H9 (cell line): ENCODE results near the gene OR4X1. TPM values are rescaled to one million over a fixed set of nuclear protein-coding genes. Genes with fewer than 3 reads are reported as not detected.

Experiments
- total RNA-seq: library from RNA; stranded (reverse); gene quantifications from 2 replicates; pipeline ENCODE4 v1.2.1, GENCODE V29; 2021

Gene OR4X1
- total RNA-seq, 1 experiment from 2014 or later = not detected

Other genes with a start within 250 kb of the OR4X1 start
- gene OR4B1, start 47.1 kb upstream of the OR4X1 start, total RNA-seq = not detected in 2 replicates
- not detected in 2 replicates for gene OR4X2, start 18.8 kb upstream of the OR4X1 start, total RNA-seq
- gene OR4S1, start 42.4 kb downstream of the OR4X1 start, total RNA-seq = not detected in 2 replicates
- not detected in 2 replicates for gene OR4C3, start 61.1 kb downstream of the OR4X1 start, total RNA-seq
- gene OR4C5, start 102.6 kb downstream of the OR4X1 start, total RNA-seq = not detected in 2 replicates
- not detected in 2 replicates for gene OR4A47, start 224.9 kb downstream of the OR4X1 start, total RNA-seq